Type B pancreatic cell (in vitro differentiated cells): Measurements from ENCODE around the gene ASB11. TPM values are rescaled to one million over a fixed set of nuclear protein-coding genes. Genes with fewer than 3 reads are reported as not detected.
A peak's percentile ranks its signal among the peaks of the same experiment; 100 is the strongest.

Source experiments
- DNase-seq: peaks from one replicate; pipeline ENCODE4 v3.0.0; 2021; ENCODE audit warnings: mixed read lengths; ENCODE audit not compliant: unreplicated experiment; ENCODE audit errors: extremely low spot score
- H3K27ac Mint-ChIP-seq: 2 replicates; pipeline ENCODE4 v1.8.0; 2021; ENCODE audit warnings: mild to moderate bottlenecking, mixed read lengths
- H3K27me3 Mint-ChIP-seq: 2 replicates; pipeline ENCODE4 v1.8.0; 2021; ENCODE audit warnings: mixed read lengths
- H3K36me3 Mint-ChIP-seq: 2 replicates; pipeline ENCODE4 v1.8.0; 2021; ENCODE audit warnings: mixed read lengths
- H3K4me1 Mint-ChIP-seq: one replicate; pipeline ENCODE4 v1.8.0; 2021; ENCODE audit warnings: mixed read lengths; ENCODE audit not compliant: unreplicated experiment
- H3K4me3 Mint-ChIP-seq: 2 replicates; pipeline ENCODE4 v1.8.0; 2021; ENCODE audit warnings: mild to moderate bottlenecking, mixed read lengths
- H3K9me3 Mint-ChIP-seq: 2 replicates; pipeline ENCODE4 v1.8.0; 2021; ENCODE audit warnings: mixed read lengths
- CTCF ChIP-seq: fragments of 200-600 bp; sonication (generic); conservative IDR thresholded peaks from 2 replicates; pipeline ENCODE4 v1.5.0; 2021; ENCODE audit warnings: antibody characterized with exemption, mild to moderate bottlenecking
- total RNA-seq: library from RNA; stranded (reverse); gene quantifications from 2 replicates; pipeline ENCODE4 v1.2.1, GENCODE V29; 2021; ENCODE audit warnings: low replicate concordance

The ASB11 gene
- total RNA-seq, 1 donor from 2014 or later, result 0.14 TPM

- H3K9me3 Mint-ChIP-seq, result no peaks in the 10 kb centered on the region
- TF ChIP-seq CTCF, result peak; percentile 77
- no peak overlapping the region for H3K27ac Mint-ChIP-seq
- H3K4me1 Mint-ChIP-seq, result no peaks in the 10 kb centered on the region
- H3K36me3 Mint-ChIP-seq, result no peaks in the 10 kb centered on the region
- DNase-seq, result no peak
- no peak overlapping the region for H3K4me3 Mint-ChIP-seq
- H3K27me3 Mint-ChIP-seq, result no peaks in the 10 kb centered on the region
Observed at GRCh38 chrX:15242899-15243555, 72.4 kb downstream of the ASB11 start.

GRCh38 chrX:15241301-15241700 is 74.1 kb downstream of the ASB11 start:
- no peak for DNase-seq
- no peaks in the 10 kb centered on the region for H3K9me3 Mint-ChIP-seq
- H3K36me3 Mint-ChIP-seq, result no peaks in the 10 kb centered on the region
- no peaks in the 10 kb centered on the region for H3K4me1 Mint-ChIP-seq
- H3K27me3 Mint-ChIP-seq, result no peaks in the 10 kb centered on the region
- TF ChIP-seq CTCF, result no peak
- H3K4me3 Mint-ChIP-seq, result no peak overlapping the region
- no peak overlapping the region for H3K27ac Mint-ChIP-seq

- Mint-ChIP-seq H3K27me3 (no peaks in the 10 kb centered on the region), H3K4me1 (no peaks in the 10 kb centered on the region), H3K27ac (no peak overlapping the region), H3K36me3 (no peaks in the 10 kb centered on the region), H3K4me3 (no peak overlapping the region), H3K9me3 (no peaks in the 10 kb centered on the region)
- TF ChIP-seq CTCF, result no peak
- no peak for DNase-seq
Observed at GRCh38 chrX:15240414-15240813, 75.0 kb downstream of the ASB11 start.

GRCh38 chrX:15236146-15236545 is 79.3 kb downstream of the ASB11 start:
- H3K4me1 Mint-ChIP-seq, result no peaks in the 10 kb centered on the region
- H3K4me3 Mint-ChIP-seq, result no peak overlapping the region
- H3K27me3 Mint-ChIP-seq, result no peaks in the 10 kb centered on the region
- H3K27ac Mint-ChIP-seq, result no peak overlapping the region
- no peaks in the 10 kb centered on the region for H3K9me3 Mint-ChIP-seq
- H3K36me3 Mint-ChIP-seq, result no peaks in the 10 kb centered on the region
- TF ChIP-seq CTCF, result no peak
- no peak for DNase-seq

GRCh38 chrX:15235001-15235400 is 80.4 kb downstream of the ASB11 start:
- H3K36me3 Mint-ChIP-seq, result no peaks in the 10 kb centered on the region
- no peak for DNase-seq
- H3K9me3 Mint-ChIP-seq, result no peaks in the 10 kb centered on the region

More at GRCh38 chrX:15235001-15235400, 80.4 kb downstream of the ASB11 start:
- H3K27me3 Mint-ChIP-seq, result no peaks in the 10 kb centered on the region
- H3K27ac Mint-ChIP-seq, result no peak overlapping the region
- no peak for TF ChIP-seq CTCF
- no peak overlapping the region for H3K4me3 Mint-ChIP-seq
- H3K4me1 Mint-ChIP-seq, result no peaks in the 10 kb centered on the region
